GM18870 (cell line): ENCODE results near the gene SLC27A5.

Source experiments
- ATAC-seq: cut with Tn5 transposase; IDR thresholded peaks from one replicate; pipeline ENCODE4 v1.9.1; 2021; ENCODE audit warnings: moderate library complexity; ENCODE audit not compliant: unreplicated experiment

Gene SLC27A5, protein sequence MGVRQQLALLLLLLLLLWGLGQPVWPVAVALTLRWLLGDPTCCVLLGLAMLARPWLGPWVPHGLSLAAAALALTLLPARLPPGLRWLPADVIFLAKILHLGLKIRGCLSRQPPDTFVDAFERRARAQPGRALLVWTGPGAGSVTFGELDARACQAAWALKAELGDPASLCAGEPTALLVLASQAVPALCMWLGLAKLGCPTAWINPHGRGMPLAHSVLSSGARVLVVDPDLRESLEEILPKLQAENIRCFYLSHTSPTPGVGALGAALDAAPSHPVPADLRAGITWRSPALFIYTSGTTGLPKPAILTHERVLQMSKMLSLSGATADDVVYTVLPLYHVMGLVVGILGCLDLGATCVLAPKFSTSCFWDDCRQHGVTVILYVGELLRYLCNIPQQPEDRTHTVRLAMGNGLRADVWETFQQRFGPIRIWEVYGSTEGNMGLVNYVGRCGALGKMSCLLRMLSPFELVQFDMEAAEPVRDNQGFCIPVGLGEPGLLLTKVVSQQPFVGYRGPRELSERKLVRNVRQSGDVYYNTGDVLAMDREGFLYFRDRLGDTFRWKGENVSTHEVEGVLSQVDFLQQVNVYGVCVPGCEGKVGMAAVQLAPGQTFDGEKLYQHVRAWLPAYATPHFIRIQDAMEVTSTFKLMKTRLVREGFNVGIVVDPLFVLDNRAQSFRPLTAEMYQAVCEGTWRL

DNA sequence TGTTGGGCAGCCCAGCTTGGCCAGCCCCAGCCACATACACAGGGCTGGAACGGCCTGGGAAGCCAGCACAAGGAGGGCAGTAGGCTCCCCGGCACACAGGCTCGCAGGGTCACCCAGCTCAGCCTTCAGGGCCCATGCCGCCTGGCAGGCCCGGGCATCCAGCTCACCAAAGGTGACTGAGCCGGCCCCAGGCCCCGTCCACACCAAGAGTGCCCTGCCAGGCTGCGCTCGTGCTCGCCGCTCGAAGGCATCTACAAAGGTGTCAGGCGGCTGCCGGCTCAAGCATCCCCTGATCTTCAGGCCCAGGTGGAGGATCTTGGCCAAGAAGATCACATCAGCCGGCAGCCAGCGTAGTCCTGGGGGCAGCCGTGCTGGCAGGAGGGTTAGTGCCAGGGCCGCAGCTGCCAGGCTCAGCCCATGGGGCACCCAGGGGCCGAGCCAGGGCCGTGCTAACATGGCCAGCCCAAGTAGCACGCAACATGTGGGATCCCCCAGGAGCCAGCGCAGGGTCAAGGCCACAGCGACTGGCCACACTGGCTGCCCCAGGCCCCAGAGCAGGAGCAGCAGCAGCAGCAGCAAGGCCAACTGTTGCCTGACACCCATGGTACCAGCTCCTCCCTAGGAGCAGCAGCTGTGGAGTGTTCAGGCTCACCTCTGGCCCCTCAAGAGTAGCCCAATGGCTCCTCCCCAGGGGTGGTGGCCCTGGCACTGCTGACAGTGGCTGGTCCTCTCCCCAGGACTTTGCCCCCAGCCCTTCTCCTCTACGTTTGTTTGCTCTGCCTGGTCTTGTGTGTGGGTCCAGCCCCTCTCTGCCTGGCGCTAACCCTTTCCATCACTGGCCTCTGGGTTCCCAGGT lies at the start of gene SLC27A5:
Gene SLC27A5 (minus strand): TSS at position 640 of the 856 bp plus-strand sequence. CDS start 37 bp downstream, at position 603.
- ATAC-seq = no peak

DNA sequence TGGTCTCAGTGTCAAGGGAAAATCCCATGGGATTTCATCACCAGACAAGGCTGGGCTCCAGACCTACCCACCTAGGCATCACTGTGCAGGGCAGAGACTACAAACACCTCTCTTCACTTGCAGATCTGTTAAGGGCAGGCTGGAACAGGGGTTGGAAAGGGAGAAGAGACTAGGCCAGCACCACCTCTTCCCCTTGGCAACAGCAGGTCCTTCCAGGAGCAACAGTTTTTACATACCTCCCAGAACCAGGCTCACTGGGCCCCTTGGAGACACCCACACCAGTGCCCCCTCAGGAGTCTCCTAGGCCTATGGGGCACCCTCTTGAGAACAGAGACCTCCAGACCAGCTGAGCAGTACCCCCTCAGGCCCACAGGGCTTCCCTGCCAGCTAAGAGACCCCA lies 49.1 kb upstream of the SLC27A5 start:
- no peak for ATAC-seq

DNA sequence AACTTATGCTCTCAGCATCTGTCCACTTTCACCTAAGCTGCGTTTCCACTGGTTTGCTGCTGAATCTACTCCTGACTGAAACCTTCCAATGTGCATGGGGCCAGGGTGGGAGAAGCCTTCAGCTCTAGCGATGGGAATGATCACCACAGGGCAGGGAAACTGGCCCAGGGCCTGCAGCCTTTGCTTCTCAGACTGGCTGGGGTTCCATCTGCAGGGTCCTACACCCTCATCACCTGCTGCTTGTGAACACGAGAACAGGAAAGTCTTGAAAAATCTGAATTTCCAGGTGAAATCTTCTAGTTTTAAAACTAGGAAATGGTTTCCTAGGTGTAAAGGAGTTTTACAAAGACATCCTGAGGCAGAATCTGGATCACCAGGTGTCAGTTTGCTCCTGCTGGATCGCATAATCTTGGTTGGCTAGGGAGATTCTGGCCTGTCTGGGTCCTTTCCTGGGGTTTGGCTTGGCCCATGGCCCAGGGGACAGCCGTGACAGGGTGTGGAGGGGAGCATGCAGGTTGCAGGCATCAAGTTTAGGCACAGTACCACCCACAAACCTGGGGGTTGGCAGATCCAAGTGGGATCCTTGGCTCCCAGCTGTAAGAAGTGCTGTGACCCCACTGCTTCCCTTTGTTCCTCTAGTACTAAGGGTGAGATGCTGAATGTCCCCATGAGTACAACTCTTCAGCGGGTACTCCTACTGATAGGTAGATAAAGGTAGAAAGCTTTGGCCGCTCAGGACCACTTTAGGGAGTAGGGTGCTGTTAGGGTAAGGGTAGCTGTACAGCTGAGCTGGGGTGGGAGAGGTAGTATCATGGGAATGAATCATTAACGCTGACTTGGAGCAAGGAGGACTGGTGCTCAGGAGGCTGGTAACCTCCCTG lies 48.5 kb upstream of the SLC27A5 start:
- ATAC-seq = no peak

DNA sequence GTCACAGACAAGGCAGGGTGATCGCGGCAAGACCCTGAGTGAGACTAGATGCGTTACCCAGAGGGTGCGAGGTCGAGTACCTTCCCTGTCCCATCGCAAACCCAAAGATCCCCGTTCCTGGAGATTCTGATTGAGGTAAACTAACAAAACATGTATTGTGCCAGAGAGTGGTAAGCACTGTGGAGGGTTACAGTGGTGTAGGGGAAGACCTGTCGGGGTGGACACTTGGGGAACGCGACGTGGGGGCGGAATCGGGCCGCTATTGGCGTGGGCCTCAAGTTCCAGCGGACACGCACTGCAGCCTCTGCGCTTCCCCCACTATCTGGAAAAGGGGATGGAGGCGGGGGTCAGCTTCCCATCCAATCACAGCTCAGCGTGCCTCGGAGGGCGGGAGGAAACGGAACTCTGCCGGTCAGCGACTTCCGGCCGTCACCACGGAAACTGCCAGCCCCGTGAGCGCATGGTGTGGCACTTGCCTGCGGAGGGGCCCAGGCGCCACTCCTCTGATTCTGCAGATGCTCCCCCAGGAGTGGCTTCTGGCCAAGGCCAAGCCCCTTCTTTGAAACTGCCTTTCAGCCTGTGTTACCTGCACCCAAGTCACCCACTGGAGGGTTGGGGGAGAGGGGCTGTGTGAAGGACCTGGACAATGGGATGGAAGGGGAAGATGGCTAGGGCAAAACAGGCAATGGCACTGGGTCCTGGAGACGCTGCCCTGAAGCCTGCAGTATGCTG lies 47.6 kb upstream of the SLC27A5 start:
- ATAC-seq = peak; percentile 2

DNA sequence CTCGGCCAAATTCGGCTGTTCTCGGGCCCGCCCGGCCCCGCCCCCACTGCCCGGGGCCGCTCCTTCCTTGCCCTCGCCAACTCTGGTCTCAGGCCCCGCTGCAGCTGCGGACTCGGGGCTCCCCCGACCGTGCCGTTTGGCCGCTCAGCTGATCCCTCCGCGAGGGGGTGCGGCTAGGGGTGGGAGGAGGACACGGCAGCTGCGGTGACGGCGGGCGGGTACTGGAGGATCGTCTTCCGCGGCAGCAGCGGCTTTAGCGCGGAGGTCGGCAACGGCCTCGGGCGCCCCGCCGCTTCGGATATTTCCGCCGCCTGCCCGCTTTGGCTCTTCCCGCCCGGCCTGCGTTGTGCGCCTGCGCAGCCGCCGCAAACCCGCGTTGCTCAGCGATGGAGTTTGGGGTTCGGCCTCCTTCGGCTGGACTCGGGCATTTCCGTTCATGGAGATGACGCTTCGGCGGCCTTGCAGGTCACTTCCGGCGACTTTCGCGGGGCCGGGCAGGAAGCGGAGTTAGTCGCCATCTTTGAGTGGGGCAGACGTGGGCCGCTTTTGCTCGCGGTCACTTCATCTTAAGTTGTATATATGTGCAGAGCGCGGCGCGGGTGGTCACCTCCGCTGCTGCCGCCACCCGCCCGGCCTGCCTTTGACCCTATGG lies 47.0 kb upstream of the SLC27A5 start:
- peak; percentile 52 for ATAC-seq

DNA sequence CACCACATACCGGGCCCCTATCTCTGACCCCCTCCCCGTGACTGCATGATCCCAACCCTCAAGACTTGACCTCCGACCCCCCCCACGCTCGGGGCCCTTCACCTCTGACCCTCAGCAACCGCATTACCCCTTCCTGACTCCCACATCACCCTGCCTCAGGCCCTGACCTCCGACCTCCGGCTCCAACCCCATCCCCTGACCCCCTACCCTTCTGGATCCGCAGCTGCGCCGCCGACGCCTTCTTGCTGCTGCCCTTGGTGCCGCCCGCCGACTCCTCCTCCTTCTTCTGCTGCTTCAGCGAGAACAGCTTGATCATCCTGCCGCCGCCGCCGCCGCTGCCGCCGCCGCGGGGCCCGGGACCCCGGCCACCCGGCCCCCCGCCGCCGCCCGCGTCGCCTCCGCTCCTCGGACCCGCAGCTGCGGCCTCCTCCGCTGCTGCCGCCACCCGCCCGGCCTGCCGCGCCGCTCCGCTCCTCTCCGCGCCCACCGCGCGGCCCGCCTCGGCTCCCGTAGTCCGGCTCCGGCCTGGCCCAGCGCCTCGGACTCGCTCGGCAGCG lies 46.4 kb upstream of the SLC27A5 start, which contains the start of gene UBE2M:
Gene UBE2M (minus strand): TSS at position 546 of the 557 bp plus-strand sequence. CDS start 230 bp downstream, at position 316.
- ATAC-seq = no peak

DNA sequence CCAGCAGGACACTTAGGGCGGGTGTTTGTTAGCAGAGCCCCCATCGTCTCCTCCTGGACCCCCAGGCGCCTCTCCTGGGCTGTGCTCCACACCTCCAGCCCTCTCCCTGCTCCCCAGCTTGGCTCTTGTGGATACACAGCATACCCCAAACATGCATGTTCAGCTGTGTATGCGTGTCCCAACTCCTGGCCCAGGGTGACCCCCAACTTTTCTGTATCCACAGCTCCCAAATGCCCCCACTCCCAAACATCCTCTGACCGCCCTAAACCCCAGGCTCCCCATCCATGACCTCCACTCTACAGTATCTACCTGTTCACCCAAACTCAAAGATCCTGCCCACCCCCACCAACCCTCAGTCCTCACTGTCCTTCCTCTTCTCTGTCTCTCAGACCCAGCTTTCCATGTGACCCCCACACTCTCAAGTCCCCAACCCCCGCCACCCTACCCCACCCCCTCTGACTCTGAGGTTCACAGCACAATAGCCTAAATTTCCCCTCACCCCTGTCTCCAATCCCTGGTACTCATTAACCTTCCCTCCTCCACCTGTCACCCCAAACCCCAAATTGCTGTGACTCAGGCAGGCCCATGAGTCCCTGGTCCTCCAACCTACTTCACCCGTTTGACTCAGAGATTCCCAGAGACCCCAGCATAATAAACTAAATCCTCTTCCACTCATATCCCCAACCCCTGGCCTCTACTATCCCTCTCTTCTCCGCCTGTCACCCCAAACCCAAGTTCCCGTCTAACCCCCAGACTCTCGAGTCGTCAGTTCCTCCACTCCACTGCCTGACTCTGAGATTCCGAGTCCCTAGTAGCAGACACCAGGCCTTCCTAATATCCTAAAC lies 45.7 kb upstream of the SLC27A5 start:
- ATAC-seq = no peak

DNA sequence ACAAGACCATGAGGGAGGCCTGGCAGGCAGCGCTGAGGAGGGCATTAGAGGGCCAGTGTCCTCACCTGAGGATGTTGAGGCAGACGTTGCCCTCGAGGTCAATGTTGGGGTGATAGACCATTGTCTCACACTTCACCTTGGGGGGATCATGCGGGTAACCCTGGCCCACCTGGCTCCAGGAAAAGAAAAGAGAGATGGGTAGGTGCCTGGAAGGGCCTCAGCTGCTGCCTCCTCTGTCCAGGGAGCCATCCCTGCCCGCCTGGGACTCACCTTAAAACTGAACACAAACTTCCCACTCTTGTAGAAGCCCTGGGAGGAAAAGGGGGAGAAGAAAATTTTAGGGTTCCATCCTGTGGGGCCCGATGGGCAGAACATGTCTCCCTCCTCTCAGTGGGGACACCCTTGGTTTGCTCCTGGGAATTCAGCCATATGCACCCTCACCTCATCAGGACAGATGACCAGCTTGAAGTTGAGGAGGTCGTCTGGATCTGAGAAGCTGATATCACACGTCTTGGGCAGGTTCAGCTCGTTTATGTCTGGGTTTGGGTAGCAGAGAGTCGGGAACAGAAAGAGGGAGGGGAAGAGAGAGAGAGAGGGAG lies 44.9 kb upstream of the SLC27A5 start:
- ATAC-seq = no peak

DNA sequence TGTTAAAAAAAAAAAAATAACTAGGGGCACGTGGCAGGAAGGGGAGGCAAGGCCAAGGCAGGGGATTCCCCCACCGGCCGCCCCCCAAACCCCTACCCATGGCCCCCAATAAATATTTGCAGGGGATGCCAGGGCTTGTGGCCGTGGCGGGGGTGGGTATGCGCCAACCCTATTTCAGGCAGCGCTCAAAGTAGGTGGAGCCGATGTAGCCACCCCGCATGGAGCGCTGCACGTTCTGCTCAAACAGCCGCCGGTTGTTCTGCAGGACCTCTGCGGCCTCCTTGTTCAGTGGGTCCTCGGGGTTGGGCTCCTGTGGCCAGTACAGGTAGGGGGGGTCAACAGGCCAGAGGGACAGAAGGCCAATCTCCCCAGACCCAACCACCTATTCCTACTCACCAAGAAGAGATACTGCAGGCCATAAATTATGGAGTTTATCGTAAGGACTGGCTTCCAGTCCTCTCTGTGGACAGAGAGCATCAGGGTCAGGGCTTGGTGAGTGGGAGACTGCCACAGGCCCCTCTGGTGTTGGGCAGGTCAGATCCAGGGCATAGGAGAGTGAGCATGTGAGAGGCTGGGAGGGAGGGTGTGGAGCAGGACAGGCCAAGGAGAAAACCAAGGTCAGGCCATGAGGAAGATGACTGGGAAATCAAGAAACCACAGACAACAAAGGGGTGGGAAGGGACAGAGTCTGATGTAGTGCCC lies 44.3 kb upstream of the SLC27A5 start:
- ATAC-seq = no peak

DNA sequence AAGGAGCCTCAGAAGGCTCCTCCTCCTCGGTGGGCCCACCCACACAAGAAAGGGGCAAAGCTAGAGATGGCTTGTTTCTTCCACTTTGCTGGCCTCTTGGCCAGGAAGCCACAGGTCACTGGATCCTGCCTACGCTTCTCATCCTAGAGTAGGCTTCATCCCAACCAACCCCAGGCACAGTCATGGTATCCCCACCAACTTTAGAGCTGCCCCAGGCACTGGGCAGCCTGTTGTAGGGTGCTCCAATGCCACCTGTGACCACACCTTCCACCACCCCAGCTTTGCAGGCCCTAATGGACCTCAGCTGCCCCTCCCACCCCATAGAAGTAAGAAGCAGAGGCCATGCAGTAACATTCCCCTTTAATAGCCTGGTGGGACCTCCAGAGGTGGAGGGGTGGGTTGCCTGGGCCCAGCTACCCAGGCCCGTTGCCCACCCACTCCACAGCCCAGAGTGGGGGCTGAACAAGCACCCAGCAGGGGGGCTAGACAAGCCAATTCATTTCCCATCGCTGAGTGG lies 43.6 kb upstream of the SLC27A5 start:
- ATAC-seq = no peak

DNA sequence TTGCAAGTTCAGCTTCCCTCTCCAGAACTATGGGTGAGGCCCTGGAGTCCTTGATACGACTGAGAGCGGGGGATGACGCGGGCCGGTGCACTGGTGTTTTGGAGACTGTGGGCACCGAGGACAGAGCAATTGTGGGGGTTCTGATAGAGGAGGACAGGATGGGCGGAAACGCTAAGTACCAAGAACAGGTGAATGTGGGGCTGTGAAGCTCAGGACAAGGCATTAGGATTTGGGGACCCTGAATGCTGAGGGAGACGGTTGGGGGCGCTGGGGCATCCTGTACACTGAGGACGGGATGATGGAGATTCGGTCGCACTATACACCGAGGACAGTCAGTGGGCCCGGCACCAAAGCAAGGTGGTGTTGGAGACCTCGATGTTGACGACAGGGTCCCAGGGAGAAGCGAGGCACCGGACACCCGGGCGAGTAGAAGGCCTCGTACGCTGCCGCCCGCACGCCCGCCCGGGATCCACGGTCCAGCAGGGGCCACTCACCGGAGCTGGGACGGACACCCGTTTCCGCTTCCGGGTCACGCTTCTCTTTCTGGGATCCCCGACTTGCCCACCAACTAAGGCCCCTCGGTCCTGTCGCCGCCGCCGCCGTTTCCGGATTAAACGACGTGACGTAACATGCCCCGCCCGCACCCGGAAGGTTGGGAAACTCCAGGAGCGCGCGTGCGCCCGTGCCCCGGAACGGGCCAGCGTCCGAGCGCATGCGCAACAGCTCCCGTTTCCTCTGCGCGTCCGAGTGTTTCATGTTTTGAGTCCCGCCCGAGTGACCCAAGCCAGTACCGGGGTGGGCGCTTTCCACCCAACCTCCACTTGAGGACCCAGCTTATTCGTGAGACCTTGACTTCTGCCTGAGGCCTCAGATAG lies 42.9 kb upstream of the SLC27A5 start, which contains the start of gene CHMP2A:
Gene CHMP2A (minus strand): TSS at position 612 of the 875 bp plus-strand sequence. CDS start 893 bp downstream, outside the sequence.
- ATAC-seq = peak; percentile 23

DNA sequence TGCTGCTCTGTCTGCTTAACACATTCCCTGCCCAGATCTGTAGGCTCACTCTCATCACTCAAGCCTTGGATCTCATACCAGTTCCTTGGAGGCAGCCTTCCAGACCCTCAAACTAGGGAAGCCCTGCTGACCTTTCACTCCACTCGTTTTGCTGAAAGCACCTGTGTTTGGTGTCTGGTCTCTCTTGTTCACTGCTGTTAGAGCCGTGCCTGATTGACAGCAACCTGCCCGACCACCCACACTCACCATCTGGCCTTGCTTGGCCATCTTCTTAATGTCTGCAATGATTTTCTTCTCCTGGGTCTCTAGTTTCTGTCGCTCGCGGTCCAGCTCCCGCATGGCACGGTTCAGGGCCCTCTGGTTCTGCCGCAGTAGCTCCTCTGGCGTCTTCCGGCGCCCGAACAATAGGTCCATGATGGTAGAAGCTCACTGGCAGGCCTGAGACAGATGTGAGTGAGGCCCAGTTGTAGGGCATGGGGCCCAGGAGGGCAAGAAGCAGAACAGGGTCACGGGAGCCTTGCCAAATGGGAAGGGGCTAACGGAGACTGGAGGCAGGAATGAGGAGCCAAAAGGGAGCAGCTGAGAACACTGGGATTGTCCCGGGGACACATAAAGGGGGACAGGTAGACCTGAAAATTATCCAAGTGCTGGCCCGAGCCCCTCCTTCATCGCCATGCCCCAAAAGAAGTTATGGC lies 42.2 kb upstream of the SLC27A5 start:
- no peak for ATAC-seq

DNA sequence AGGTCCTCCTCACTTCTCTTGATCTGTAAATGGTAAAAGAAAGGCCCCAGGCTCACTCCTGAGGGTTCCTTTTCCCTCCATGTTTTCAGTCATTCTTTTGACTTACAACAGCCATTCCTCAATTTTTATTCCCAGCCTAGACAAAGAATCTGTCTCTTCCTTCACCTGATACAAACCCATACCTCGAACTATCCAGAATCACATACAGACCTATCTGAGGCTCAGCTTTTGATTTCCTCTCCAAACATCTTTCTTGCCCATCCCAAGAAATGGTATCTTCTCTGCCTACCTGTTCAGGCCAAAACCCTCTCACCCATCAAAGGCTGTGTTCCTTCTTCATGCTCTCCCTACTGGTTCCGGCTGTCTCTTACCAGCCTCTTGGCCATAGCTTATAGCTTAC lies 40.9 kb upstream of the SLC27A5 start:
- ATAC-seq = no peak

DNA sequence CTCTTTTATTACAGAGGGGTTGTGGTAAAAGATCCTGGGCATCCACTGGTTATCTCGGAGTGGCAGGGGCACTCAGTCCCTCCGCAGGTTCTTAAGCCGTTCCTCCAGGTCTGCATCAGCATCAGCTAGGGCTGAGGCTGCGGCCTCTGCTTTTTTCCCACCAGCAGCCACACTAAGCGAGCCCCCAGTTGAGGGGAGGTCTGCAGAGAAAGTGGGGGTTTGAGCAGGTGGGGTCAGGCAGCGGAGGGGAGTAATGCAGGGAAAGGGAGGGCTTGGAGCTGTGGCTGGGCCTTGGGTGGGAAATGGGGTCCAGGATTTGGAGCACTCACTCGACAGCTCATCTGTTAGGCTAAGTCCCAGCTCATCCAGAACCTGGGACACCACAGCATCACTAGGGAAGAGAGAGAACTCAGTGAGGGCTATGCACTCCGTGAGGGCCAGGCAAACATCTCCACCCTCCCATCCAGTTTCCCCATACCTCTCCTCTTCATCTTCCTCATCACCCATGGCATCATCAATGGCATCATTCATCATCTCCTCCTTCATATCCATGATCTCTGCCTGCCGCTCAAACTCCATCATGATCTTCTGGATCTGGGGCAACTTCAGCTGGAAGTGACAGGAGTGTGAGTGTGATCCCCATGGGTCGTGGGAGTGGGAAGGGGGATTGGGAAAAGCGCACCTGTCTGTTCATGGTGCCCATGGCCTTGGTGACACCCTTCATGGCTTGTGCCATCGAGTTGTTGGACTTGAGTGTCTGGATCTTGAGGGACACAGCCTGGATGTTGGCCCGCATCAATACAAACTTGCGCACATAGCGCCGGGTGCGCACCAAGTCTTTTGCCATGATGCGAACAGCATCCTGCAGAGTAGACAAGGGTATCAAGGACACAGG lies 40.0 kb upstream of the SLC27A5 start:
- ATAC-seq = no peak
